ENCODE data around the gene UBR2. TPM values are rescaled to one million over a fixed set of nuclear protein-coding genes. Genes with fewer than 3 reads are reported as not detected.

Gene UBR2
- total RNA-seq, 1 experiment from 2014 or later = 17.5 TPM

DNA sequence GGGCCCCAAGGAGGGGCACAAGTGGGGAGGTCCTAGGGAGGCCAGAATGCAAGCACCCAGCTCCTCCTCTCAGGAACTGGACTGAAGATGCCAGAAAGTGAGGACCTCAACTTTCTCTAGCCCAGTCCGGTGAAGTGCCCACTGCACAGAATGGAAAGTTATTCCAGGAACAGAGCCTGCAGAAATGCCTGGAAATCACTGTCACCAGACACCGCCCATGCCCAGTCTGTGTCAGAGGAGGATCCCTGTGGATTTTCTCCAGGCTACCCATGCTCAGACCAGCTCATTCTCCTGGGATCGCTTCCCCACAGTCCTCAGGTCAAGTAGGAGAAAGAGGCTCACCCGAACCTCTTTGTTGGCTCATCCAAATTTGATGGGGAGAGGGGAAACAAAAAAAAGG lies 152.0 kb downstream of the UBR2 start:
- DNase-seq (ENCODE audit: low spot score) = no peak
- intact Hi-C loops (cut with micrococcal nuclease; ENCODE audit: unreplicated experiment) = no loop called here
- BruUV-seq (replicated peaks) = no TSS peak
- TF ChIP-seq EZH2 (IDR thresholded peaks at IDR 0.05; ENCODE audit: borderline replicate concordance, low read depth, low read length, poor library complexity, severe bottlenecking) = no peak
- TF ChIP-seq, protein P1, sequence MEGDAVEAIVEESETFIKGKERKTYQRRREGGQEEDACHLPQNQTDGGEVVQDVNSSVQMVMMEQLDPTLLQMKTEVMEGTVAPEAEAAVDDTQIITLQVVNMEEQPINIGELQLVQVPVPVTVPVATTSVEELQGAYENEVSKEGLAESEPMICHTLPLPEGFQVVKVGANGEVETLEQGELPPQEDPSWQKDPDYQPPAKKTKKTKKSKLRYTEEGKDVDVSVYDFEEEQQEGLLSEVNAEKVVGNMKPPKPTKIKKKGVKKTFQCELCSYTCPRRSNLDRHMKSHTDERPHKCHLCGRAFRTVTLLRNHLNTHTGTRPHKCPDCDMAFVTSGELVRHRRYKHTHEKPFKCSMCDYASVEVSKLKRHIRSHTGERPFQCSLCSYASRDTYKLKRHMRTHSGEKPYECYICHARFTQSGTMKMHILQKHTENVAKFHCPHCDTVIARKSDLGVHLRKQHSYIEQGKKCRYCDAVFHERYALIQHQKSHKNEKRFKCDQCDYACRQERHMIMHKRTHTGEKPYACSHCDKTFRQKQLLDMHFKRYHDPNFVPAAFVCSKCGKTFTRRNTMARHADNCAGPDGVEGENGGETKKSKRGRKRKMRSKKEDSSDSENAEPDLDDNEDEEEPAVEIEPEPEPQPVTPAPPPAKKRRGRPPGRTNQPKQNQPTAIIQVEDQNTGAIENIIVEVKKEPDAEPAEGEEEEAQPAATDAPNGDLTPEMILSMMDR (conservative IDR thresholded peaks at IDR 0.05; ENCODE audit: low read depth, low read length) = no peak
- H3K36me3 ChIP-seq (ENCODE audit: insufficient read depth, low read length, poor library complexity, severe bottlenecking) = no peaks in the 10 kb centered on the region
- no peaks in the 10 kb centered on the region for H3K27me3 ChIP-seq (replicated peaks; ENCODE audit: insufficient read depth, low read depth, low read length, poor library complexity)
- H3K4me3 ChIP-seq (ENCODE audit: low read depth, low read length, poor library complexity, severe bottlenecking) = no peak overlapping the region
- H3K9me3 ChIP-seq (ENCODE audit: low read depth, low read length, poor library complexity, severe bottlenecking) = no peaks in the 10 kb centered on the region
- no peaks in the 10 kb centered on the region for H3K4me1 ChIP-seq (ENCODE audit: insufficient read depth, low read length, poor library complexity, severe bottlenecking)
- H3K27ac ChIP-seq (ENCODE audit: low read depth, low read length, poor library complexity, severe bottlenecking) = no peak overlapping the region
- POLR2A ChIA-PET (ENCODE audit: low non-redundant PET) = no interaction called here
- CTCF ChIA-PET = no interaction called here

DNA sequence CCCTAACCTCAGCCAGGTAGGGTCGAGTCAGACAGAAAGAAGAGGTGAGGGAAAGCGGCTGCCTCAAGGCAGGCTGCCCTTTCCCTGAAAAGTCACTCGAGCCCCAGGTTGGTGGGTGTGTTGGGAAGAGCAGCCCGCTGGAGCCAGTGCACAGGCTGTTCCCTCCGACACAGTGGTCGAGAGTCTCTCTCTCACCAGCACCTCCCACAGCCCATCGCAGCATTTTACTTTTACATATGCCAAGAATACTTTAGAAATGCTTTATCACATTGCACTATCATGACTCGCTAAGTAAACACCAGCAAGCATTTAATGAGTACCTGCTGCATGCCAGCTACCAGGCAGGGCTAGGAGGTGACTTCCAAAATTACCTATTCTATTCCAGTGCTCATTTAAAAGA lies 156.9 kb downstream of the UBR2 start:
- ChIA-PET POLR2A (ENCODE audit: low non-redundant PET) (no interaction called here), CTCF (no interaction called here)
- Histone ChIP-seq H3K27ac (ENCODE audit: low read depth, low read length, poor library complexity, severe bottlenecking) (no peak overlapping the region), H3K4me3 (ENCODE audit: low read depth, low read length, poor library complexity, severe bottlenecking) (no peak overlapping the region), H3K9me3 (ENCODE audit: low read depth, low read length, poor library complexity, severe bottlenecking) (no peaks in the 10 kb centered on the region), H3K36me3 (ENCODE audit: insufficient read depth, low read length, poor library complexity, severe bottlenecking) (no peaks in the 10 kb centered on the region), H3K27me3 (replicated peaks; ENCODE audit: insufficient read depth, low read depth, low read length, poor library complexity) (no peaks in the 10 kb centered on the region), H3K4me1 (ENCODE audit: insufficient read depth, low read length, poor library complexity, severe bottlenecking) (no peaks in the 10 kb centered on the region)
- no TSS peak for BruUV-seq (replicated peaks)
- intact Hi-C loops (cut with micrococcal nuclease; ENCODE audit: unreplicated experiment) = loop anchor here (10.0 kb wide), 2 partner anchors 156 to 506 kb away; partner anchors contain the start of genes MRPS10 and UBR2
- TF ChIP-seq EZH2 (IDR thresholded peaks at IDR 0.05; ENCODE audit: borderline replicate concordance, low read depth, low read length, poor library complexity, severe bottlenecking) = no peak
- TF ChIP-seq, protein P1 (conservative IDR thresholded peaks at IDR 0.05; ENCODE audit: low read depth, low read length) = no peak
- no peak for DNase-seq (ENCODE audit: low spot score)

DNA sequence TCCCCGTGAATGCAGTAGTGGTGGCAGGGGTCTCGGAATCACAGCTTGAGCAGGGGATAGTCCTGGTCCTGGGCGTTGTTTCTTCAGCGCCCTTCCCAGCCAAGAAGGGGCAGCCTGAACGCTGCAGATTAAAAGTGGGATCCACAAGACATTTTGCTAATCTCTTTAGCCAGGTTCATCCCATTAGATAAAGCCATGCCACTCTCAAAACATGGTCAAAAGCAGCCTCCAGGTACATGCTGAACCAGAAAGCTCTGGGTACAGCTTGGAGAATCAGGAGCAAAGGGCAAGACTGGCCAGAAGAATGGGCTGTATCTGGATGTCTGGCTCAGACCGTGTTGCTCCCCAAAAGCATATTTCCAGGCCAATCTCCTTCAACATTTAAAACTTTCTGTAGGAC lies 158.7 kb downstream of the UBR2 start, which contains the start of gene PRPH2:
TSS of gene PRPH2 (minus strand) at position 101 of the 400 bp plus-strand sequence. CDS start 263 bp downstream, outside the sequence.
- Histone ChIP-seq H3K36me3 (ENCODE audit: insufficient read depth, low read length, poor library complexity, severe bottlenecking) (no peaks in the 10 kb centered on the region), H3K27ac (ENCODE audit: low read depth, low read length, poor library complexity, severe bottlenecking) (no peak within 1 kb of the TSS), H3K27me3 (replicated peaks; ENCODE audit: insufficient read depth, low read depth, low read length, poor library complexity) (no peaks in the 10 kb centered on the region), H3K9me3 (ENCODE audit: low read depth, low read length, poor library complexity, severe bottlenecking) (no peaks in the 10 kb centered on the region), H3K4me3 (ENCODE audit: low read depth, low read length, poor library complexity, severe bottlenecking) (no peak within 1 kb of the TSS), H3K4me1 (ENCODE audit: insufficient read depth, low read length, poor library complexity, severe bottlenecking) (peaks cover 8% of the 10 kb centered on the region)
- intact Hi-C loops (cut with micrococcal nuclease; ENCODE audit: unreplicated experiment) = loop anchor here (10.0 kb wide), 2 partner anchors 158 to 508 kb away; partner anchors contain the start of genes MRPS10 and UBR2
- BruUV-seq (replicated peaks) = no TSS peak
- ChIA-PET CTCF (no interaction called here), POLR2A (ENCODE audit: low non-redundant PET) (no interaction called here)
- no peak for DNase-seq (ENCODE audit: low spot score)
- no peak for TF ChIP-seq EZH2 (IDR thresholded peaks at IDR 0.05; ENCODE audit: borderline replicate concordance, low read depth, low read length, poor library complexity, severe bottlenecking)
- TF ChIP-seq, protein P1 (conservative IDR thresholded peaks at IDR 0.05; ENCODE audit: low read depth, low read length) = no peak

Data from A673 (cell line).